ENCODE data around the gene ALDOA. TPM values are rescaled to one million over a fixed set of nuclear protein-coding genes. Genes with fewer than 3 reads are reported as not detected.
"Not testable (repeated sequence)": the region's sequence is repeated elsewhere in the genome, so short reads cannot be mapped to it uniquely, and the experiment has no call there.

Gene ALDOA
- 3,068 TPM for total RNA-seq
- long read RNA-seq, transcript ALDOA-209 (9 exons, 1,579 nt), result major isoform, 5,166 of 5,657 reads
- long read RNA-seq, transcript ALDOA-201 (9 exons, 1,447 nt), result minor isoform, 7 of 5,657 reads
- long read RNA-seq, transcript ALDOA-219 (8 exons, 1,499 nt), result minor isoform, 12 of 5,657 reads
- long read RNA-seq, transcript ALDOA-206 (9 exons, 1,550 nt), result minor isoform, 209 of 5,657 reads
- long read RNA-seq, partial matches to known transcripts, result 241 of 5,657 reads
- long read RNA-seq, other reads (novel, unspliced or antisense), result 12 of 5,657 reads

DNA sequence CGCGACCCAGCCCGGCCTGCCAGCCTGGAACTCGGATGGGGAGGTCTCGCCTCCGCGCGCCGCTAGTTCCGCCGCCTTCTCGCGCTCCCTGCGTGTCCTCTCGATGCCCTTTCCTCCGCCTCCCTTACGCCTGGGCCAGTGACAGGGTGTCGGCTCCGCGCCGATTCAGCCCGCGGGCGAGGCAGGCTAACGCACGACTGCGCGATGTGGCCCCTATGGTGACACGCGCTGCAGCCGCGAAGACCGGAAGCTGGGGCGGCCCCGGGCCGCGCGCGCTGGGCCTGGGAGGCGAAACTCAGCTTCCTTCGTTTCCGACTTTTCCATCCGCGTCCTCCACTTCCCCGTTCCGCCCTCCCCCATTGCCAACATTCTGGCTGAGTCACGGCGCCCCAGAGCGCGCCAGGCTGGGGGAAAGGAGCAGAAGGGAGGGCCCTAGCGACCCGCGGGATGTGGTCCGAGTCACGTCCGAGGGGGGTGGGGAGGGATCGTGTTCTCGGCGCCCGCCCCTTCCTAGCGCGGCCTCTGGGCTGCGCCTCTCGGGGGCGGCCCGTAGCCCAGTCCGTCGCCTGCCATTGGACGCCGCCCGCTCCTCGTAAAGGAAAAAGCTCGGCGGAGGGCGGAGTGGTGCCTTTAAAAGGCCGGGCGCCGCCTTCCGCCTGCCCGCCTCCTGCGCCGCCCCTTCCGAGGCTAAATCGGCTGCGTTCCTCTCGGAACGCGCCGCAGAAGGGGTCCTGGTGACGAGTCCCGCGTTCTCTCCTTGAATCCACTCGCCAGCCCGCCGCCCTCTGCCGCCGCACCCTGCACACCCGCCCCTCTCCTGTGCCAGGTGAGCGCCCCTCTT lies at the start of gene ALDOA:
ALDOA (plus strand) TSS at position 659 of the 841 bp plus-strand sequence. CDS start 1,138 bp downstream, outside the sequence.
- peak; percentile 99 for DNase-seq (ENCODE audit: low spot score)
- intact Hi-C loops (cut with DNase I), result no loop called here

DNA sequence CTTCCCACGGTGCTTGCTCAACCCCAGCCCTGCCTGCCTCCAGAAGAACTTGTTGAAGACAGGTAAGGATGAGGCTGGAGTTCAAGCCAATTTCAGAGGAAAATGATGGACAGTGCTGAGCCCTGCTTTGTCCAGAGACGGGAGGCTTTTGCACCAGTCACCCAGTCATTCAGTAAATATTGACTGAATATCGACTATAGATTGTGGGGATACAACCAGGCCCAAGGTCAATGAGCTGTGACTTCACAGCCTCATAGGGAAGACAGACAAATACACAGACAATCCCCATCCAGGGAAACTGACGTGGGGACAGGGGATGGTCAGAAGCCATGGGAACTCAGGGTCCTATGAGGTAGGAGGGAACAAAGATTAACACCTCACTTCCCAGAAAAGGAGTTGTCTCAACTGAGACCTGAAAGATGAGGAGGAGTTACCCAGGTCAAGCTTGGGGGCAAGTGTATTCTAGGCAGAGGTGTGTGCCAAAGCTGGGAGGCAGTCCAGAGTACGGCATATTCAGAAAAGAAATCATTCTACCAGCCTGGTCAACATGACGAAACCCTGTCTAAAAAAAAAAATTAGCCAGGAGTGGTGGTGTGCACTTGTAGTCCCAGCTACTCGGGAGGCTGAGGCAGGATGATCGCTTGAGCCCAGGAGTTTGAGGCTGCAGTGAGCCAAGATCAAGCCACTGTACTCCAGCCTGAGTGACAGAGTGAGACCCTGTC lies 48.8 kb upstream of the ALDOA start:
- no peak for DNase-seq (ENCODE audit: low spot score)
- intact Hi-C loops (cut with DNase I), result no loop called here

DNA sequence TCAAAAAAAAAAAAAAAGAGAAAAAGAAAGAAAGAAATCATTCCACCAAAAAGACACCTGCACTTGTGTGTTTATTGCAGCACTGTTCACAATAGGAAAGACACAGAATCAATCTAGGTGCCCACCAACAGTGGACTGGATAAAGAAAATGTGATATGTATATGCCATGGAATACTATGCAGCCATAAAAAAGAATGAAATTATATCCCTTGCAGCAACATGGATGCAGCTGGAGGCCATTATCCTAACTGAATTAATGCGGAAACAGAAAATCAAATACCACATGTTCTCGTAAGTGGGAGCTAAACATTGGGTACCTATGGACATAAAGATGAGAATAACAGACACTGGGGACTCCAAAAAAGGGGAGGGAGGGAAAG lies 48.3 kb upstream of the ALDOA start:
- DNase-seq (ENCODE audit: low spot score), result no peak
- intact Hi-C loops (cut with DNase I), result no loop called here

DNA sequence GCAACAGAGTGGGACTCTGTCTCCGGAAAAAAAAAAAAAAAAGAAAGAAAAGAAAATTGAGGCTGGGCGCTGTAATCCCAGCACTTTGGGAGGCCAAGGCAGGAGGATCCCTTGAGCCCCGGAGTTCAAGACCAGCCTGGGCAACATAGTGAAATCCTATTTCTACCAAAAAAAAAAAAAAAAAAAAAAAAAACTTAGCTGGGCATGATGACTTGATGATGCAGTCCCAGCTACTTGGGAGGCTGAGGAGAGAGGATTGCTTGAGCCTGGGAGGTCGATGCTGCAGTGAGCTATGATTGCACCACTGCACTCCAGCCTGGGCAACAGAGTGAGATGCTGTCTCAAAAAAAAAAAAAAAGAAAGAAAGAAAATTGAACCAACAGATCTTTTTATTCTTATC lies 47.6 kb upstream of the ALDOA start:
- not testable (repeated sequence) for DNase-seq (ENCODE audit: low spot score)

DNA sequence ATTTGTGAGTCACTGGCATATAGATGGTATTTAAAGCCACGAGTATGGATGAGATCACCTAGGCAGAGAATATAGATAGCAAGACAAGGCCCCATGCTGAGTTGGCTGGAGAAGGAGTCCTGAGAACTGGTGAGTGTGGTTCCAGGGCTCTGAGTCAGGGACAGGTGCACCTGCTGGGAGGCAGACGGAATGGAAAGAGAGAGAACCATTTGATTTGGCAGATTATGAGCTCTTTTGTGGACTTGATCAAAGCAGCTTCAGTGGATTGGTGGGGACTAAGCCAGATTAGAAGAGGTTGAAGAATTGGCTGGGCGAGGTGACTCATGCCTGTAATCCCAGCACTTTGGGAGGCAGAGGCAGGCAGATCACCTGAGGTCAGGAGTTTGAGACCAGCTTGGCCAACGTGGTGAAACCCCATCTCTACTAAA lies 46.8 kb upstream of the ALDOA start:
- DNase-seq (ENCODE audit: low spot score), result no peak
- intact Hi-C loops (cut with DNase I), result no loop called here

More for the DNA sequence above, 47.6 kb upstream of the ALDOA start:
- intact Hi-C loops (cut with DNase I), result not testable (repeated sequence)

DNA sequence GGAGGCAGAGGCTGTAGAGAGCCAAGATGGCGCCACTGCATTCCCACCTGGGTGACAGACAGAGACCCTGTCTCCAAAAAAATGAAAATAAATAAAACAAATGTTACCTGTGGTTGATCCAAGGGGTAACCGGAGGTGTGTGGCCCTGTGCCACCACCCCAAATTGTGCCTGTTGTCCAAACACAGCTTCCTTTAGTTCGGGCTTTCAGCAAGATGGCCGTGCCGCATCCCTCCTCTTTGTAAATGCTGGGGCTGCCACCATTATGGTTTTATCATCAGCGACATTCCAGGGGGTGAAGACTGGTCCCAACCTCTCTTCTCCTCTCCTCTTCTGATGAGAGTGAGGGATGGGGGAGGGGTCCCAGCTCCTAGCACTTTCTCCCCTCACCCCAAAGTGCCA lies 42.7 kb upstream of the ALDOA start, which contains the start of gene C16orf92:
C16orf92 (plus strand) TSS at position 312 of the 400 bp plus-strand sequence. CDS start 143 bp downstream, outside the sequence.
- DNase-seq (ENCODE audit: low spot score), result no peak
- intact Hi-C loops (cut with DNase I), result loop anchor here (5.0 kb wide), 1 partner anchor 321 kb away; no protein-coding TSS in a partner anchor

DNA sequence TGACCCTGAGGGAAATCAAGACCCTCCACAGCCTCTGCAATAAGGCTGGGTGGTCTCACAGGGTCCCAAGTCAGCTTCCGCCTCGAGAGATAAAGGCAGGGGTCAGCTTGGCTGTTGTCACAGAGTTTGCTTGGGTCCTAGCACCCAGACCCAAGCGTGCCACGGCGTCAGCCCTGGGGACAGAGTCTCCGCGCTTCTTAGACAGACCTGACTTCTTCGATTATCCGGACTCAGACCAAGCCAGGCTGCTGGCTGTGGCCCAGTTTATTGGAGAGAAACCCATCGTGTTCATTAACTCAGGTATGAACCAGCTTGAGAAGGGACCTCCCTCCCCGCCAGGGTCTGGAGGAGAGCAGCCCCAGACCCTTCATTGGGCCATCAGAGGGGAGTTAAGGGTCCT lies 42.0 kb upstream of the ALDOA start:
- intact Hi-C loops (cut with DNase I), result loop anchor here (5.0 kb wide), 1 partner anchor 321 kb away; no protein-coding TSS in a partner anchor
- DNase-seq (ENCODE audit: low spot score), result no peak

DNA sequence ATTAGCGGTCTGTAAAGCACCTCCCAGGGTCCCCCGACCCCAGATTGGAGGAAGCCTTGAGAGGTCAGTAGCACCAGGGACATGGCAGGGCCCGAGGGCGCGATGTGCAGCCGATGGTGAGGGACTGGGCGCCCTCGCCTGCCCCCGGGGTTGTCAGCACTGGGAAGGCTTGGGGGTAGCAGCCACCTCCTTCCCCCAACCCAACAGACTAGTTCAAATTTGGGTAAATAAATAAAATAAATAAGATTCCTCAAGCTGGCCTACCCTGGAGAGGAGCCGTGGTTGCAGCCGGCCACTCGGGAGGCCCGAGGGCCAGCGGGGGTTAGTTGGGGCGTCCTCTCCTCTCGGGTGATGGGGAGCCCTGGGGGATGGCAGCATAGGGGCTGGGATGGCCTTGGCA lies 41.1 kb upstream of the ALDOA start:
- intact Hi-C loops (cut with DNase I), result loop anchor here (5.0 kb wide), 1 partner anchor 322 kb away; no protein-coding TSS in a partner anchor
- no peak for DNase-seq (ENCODE audit: low spot score)

DNA sequence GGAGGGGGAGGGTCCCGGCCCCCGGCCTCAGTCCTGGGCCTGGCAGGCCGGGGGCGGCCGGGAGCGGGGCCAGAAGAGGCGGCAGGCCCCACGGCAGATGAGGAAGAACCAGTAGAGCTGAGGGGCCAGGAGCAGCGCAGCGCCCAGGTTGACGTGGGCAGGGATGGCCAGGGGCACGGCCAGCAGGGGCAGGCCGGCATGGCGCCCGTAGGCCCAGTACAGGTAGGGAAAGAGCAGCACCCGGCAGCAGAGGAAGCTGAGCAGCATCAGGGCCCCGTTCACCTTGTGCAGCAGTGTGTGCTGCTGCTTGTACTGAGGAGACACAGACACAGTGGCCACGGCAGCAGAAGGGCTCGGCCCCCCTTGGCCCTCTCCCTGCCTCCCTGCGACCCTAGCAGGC lies 40.4 kb upstream of the ALDOA start:
- intact Hi-C loops (cut with DNase I), result no loop called here
- DNase-seq (ENCODE audit: low spot score), result no peak

DNA sequence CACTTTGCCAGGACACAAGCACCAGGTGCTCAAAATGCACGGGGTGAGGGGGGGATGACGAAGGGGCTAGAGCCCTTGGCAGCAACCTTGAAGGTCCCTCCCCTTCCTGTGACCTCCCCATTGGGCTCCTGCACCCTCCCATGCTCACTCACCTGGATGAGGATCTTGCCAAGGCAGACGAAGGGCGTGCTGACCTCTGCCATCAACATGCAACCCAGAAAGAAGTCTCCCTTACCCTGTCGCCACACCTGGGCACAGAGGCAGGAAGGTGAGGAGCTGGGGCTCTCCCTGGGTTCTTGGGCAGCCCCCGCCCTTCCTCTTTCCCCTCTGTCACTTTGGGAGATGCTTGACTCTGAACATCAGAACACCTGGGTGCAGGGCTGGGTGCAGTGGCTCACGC lies 40.0 kb upstream of the ALDOA start:
- DNase-seq (ENCODE audit: low spot score), result no peak
- intact Hi-C loops (cut with DNase I), result no loop called here

DNA sequence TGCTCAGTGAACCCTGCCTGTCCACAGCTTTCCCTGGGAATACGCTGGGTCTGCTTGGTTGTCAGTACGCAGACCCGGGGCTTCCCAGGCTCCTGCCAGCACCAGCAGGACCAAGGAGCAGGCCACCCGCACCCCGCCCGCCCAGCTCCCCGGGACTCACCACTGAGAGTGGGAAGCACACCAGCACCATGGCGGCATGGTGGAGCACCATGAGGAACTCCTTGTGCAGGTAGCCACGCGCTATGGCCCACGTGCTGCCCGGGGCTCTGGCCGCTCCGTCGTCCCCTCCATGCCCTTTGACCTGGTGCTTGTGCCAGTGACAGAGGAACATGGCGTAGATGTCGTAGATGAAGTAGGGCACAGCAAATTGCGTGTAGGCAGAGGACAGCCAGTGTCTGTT lies 39.1 kb upstream of the ALDOA start:
- intact Hi-C loops (cut with DNase I), result no loop called here
- DNase-seq (ENCODE audit: low spot score), result no peak

DNA sequence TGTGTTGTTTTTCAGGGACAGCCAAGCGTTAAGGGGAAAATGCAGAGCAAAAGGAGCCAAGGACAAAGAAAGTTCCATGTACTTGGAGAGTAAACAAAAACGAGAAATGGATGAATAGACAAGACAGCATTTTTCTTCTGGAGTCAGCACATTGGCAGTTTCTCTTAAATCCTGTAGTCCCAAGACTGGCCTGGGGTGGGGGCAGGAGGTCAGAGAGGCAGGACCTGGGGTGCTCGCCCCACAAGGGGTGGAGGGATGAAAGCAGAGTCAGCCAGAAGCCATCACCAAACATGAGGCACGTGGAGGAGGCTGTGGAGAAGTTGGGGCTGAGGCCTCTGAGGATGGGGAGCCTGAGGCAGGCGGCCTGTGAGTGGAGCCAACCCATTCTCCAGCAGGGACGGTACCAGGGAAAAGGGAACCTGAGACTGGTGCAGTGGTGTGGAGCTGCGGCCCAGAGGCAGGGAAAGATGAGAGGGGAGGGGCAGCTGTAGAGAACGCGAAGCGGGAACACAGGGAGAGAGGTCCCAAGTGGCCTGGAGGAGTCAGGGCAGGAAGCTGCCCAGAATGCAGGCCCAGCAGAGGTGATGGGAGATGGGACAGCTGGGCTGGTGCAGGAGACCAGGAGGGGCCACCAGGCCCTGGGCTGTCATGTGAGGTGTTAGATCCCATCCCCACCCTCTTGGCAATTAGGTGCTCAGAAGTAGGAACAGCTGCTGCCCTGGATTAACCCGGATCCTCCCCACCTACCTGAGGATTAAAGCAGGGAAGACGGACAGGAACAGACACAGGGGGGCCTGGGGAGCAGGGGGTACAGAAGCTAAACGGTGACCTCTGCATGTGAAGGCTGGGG lies 37.7 kb upstream of the ALDOA start:
- intact Hi-C loops (cut with DNase I), result no loop called here
- no peak for DNase-seq (ENCODE audit: low spot score)

DNA sequence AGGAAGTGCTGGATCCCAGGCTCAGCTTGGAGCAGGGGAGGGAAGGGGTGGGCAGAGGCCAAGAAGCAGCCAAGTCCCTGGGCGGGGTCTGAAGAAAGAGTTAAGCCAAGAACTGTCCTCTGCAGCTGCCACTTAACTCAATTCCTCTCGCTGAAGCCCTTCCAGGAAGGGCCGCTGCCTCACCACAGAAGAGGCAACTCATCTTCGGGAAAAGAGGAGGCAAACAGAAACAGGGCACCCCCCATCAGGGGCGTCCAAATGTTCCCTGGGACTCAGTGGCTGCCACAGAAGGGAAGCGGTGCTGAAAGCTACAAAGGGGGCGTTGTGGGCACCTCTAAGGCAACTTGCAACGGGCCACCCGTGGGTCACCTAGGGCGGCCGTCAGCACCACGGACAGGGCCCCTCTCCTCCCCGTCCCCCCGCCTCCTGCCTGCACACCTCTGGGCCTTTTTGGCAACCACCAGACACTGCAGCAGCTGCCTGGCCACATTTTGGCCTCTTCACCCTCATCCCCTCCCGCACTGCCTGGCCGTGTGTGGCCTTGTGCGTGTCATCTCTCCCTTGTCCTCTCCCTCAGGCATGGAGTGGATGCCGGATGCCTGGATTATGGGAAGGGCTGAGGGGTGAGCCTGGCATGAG lies 37.0 kb upstream of the ALDOA start:
- DNase-seq (ENCODE audit: low spot score), result no peak
- intact Hi-C loops (cut with DNase I), result no loop called here

DNA sequence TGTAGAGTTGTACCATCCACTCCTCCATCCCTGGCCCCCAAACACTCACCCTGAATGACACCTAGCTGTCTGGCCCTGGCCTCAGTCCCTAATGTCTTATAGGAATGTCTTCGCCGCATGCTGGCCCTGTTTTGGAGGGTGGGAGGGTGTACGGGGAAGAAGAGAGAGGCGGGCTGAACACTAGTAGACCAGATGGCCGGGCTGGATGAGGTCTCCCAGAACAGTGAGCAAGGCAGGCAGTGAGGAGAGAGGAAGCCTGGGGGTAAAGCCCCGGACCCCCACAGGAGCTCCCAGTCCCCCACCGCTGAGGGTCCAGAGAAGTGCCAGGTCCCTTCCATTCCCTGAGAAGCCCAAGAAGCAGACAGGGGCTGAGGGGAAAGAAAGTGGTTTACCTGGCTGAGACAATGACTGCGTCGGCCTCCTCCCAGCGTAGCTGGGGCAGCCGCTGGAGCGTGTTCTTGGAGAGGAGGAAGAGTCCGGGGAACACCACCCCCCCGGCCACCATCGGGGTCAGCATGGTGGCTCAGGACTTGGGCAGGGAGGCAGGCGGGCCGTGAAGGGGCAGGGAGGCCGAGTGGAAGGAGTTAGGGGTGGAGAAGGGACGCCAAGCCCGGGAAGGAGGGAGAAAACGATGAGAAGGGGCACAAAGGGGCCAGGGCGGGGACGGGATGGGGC lies 35.4 kb upstream of the ALDOA start:
- no peak for DNase-seq (ENCODE audit: low spot score)
- intact Hi-C loops (cut with DNase I), result no loop called here

DNA sequence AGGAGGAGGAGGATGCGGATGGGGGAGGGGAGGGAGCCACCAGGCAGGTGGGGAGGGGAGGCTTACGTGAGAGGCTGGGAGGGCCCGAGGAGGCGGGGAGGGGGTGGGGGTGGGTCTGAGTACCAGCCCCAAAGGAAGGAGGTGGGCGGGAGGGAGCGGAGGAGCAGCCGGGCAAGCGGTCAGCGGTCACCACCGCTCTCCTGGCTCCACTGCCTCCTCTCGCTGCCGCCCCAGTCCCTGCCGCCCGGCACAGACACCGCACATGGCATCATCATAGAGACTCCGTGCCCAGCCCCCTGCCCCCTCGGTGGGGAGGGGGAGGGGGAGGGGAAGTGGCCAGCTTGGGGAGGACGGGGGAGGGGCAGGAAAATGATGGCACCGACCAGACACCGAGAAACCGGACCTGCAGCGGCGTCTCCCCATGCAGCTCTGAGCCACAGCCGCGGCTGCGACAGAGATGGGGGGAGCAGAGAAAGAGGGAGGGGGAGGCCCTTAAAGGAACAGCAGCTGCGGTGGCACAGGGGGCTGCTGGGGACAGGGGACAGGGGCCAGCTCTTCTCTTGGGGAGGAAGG lies 34.6 kb upstream of the ALDOA start, which contains the start of gene TLCD3B:
TLCD3B (minus strand) TSS at position 431 of the 573 bp plus-strand sequence. CDS start 744 bp downstream, outside the sequence.
- no peak for DNase-seq (ENCODE audit: low spot score)
- intact Hi-C loops (cut with DNase I), result no loop called here

DNA sequence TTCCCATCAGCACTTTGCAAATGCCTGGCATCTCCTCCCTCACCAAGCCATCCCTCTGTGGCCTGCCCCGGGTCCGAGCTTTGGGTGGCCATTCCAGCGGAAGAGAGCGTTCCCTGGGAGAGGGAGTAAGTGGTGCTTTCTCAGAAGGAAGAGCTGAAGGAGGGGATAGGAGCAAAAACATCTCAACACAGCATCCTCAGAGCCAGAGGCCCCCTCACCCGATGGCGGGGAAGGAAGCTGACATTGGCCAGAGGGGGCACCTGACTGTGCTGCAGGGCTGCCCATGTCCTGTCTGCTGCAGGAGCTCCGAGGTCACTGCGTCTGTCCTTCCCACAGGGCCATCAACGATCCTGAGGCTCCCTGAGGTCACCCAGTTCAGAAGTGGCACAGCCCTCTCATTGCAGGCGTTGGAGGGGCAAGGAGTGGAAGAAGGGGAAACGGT lies 34.1 kb upstream of the ALDOA start:
- no peak for DNase-seq (ENCODE audit: low spot score)
- intact Hi-C loops (cut with DNase I), result no loop called here

DNA sequence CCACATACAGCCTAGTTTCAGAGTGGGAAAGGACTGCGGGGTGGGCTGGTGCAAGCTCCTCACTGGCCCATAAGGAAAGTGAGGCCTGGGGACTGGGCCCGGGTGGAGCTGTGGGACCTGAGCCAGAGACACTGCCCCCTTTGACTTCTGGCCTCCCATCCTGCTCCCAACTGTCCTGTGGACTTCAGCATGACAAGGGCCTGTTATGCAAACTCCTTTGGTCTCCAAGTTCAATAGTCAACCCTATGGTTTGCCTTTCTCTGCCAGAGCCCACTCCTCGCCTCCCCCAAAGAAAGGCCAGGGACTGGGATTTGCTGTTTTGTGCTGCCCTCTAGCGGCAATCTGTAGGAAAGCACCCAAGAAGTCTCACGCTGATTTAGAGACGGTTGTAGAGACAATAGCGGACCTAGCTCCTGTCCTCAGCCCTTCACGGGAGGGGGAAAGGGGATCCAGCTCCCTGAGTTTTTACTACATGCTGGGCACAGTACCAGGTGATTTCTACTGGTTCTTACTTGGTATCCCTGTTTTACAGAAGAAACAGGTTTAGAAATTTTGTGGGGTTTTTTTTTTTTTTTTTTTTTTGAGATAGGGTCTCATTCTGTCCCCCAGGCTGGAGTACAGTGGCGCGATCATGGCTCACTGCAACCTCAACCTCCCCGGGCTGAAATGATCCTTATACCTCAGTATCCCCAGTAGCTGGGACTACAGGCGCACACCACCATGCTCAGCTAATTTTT lies 33.3 kb upstream of the ALDOA start:
- no peak for DNase-seq (ENCODE audit: low spot score)
- intact Hi-C loops (cut with DNase I), result no loop called here
